Astrocyte (in vitro differentiated cells and primary cell): Measurements from ENCODE around the gene UNC5A. TPM values are rescaled to one million over a fixed set of nuclear protein-coding genes. Genes with fewer than 3 reads are reported as not detected.

ENCODE experiments used
- DNase-seq: peaks from one replicate; pipeline ENCODE4 v3.0.0-alpha.2; 2010; ENCODE audit warnings: low read depth
- FAIRE-seq: peaks from 2 replicates; lab custom pipeline; 2011; peaks lifted over from hg19 to GRCh38; lab: Jason Lieb, UNC
- H2AFZ ChIP-seq: 2 replicates; pipeline ENCODE4 v1.6.0; 2012; ENCODE audit warnings: low read depth, low read length, inconsistent platforms
- H3K27ac ChIP-seq: 2 replicates; pipeline ENCODE4 v1.5.1; 2011; ENCODE audit warnings: low read depth, low read length, inconsistent platforms
- H3K27me3 ChIP-seq: 2 replicates; pipeline ENCODE4 v1.6.0; 2011; ENCODE audit warnings: low read length, inconsistent platforms; ENCODE audit not compliant: insufficient read depth
- H3K36me3 ChIP-seq: 2 replicates; pipeline ENCODE4 v1.5.1; 2011; ENCODE audit warnings: low read length, inconsistent platforms; ENCODE audit not compliant: insufficient read depth
- H3K4me1 ChIP-seq: 2 replicates; pipeline ENCODE4 v1.5.1; 2011; ENCODE audit warnings: low read length, inconsistent platforms; ENCODE audit not compliant: insufficient read depth
- H3K4me2 ChIP-seq: 2 replicates; pipeline ENCODE4 v1.6.0; 2012; ENCODE audit warnings: low read length, inconsistent platforms
- H3K4me3 ChIP-seq: 2 replicates; pipeline ENCODE4 v1.5.1; 2011; ENCODE audit warnings: low read depth, mild to moderate bottlenecking, low read length, inconsistent platforms; ENCODE audit not compliant: insufficient read depth
- H3K79me2 ChIP-seq: 2 replicates; pipeline ENCODE4 v1.6.0; 2012; ENCODE audit warnings: mild to moderate bottlenecking, low read length, inconsistent platforms; ENCODE audit not compliant: insufficient read depth
- H3K9ac ChIP-seq: 2 replicates; pipeline ENCODE4 v1.6.0; 2012; ENCODE audit warnings: mild to moderate bottlenecking, low read length, inconsistent platforms
- H3K9me3 ChIP-seq: 2 replicates; pipeline ENCODE4 v1.5.1; 2012; ENCODE audit warnings: low read depth, mild to moderate bottlenecking, low read length, inconsistent platforms; ENCODE audit not compliant: insufficient read depth
- H4K20me1 ChIP-seq: 2 replicates; pipeline ENCODE4 v1.6.0; 2012; ENCODE audit warnings: low read length, inconsistent platforms; ENCODE audit not compliant: insufficient read depth
- H3K27ac Mint-ChIP-seq: one replicate; pipeline ENCODE4 v1.8.0; 2021; ENCODE audit warnings: mild to moderate bottlenecking, mixed read lengths; ENCODE audit not compliant: unreplicated experiment
- H3K27me3 Mint-ChIP-seq: one replicate; pipeline ENCODE4 v1.8.0; 2021; ENCODE audit warnings: low read depth, mixed read lengths; ENCODE audit not compliant: unreplicated experiment
- H3K36me3 Mint-ChIP-seq: one replicate; pipeline ENCODE4 v1.8.0; 2021; ENCODE audit warnings: low read depth, mixed read lengths; ENCODE audit not compliant: unreplicated experiment
- H3K4me1 Mint-ChIP-seq: one replicate; pipeline ENCODE4 v1.8.0; 2021; ENCODE audit warnings: low read depth, mixed read lengths; ENCODE audit not compliant: unreplicated experiment
- H3K4me3 Mint-ChIP-seq: one replicate; pipeline ENCODE4 v1.8.0; 2021; ENCODE audit warnings: mild to moderate bottlenecking, moderate library complexity, mixed read lengths; ENCODE audit not compliant: unreplicated experiment
- H3K9me3 Mint-ChIP-seq: one replicate; pipeline ENCODE4 v1.8.0; 2021; ENCODE audit warnings: mild to moderate bottlenecking, mixed read lengths; ENCODE audit not compliant: unreplicated experiment
- CTCF ChIP-seq: IDR thresholded peaks from 2 replicates; pipeline ENCODE4 v1.5.1; 2011; ENCODE audit warnings: low read depth, mild to moderate bottlenecking, inconsistent platforms, low read length, moderate library complexity; ENCODE audit not compliant: insufficient read depth
- EZH2 ChIP-seq: IDR thresholded peaks from 2 replicates; pipeline ENCODE4 v1.6.1; 2012; ENCODE audit warnings: mild to moderate bottlenecking, low read length, inconsistent platforms; ENCODE audit not compliant: insufficient read depth
- total RNA-seq: library from RNA; stranded (reverse); gene quantifications from 2 replicates; pipeline ENCODE4 v1.2.1, GENCODE V29; 2021

UNC5A gene
- total RNA-seq, 1 donor from 2014 or later, result 0.70 TPM

- H3K4me1 Mint-ChIP-seq, result peaks cover 3% of the 10 kb centered on the region
- peaks cover 9% of the 10 kb centered on the region for H3K36me3 Mint-ChIP-seq
- Histone ChIP-seq H3K9me3 (no peaks in the 10 kb centered on the region), H3K79me2 (no peaks in the 10 kb centered on the region), H4K20me1 (no peaks in the 10 kb centered on the region), H3K36me3 (no peaks in the 10 kb centered on the region), H3K4me3 (no peak overlapping the region), H3K4me1 (no peaks in the 10 kb centered on the region), H3K27ac (no peak overlapping the region), H3K4me2 (no peak overlapping the region), H2AFZ (no peak overlapping the region), H3K27me3 (peaks cover 20% of the 10 kb centered on the region), H3K9ac (no peak overlapping the region)
- TF ChIP-seq EZH2, result no peak
- TF ChIP-seq CTCF, result no peak
- FAIRE-seq (no peak), DNase-seq (no peak)
- no peak overlapping the region for H3K4me3 Mint-ChIP-seq
- H3K9me3 Mint-ChIP-seq, result peaks cover 7% of the 10 kb centered on the region
- no peak overlapping the region for H3K27ac Mint-ChIP-seq
- H3K27me3 Mint-ChIP-seq, result peaks cover 68% of the 10 kb centered on the region
Measured at GRCh38 chr5:176895831-176896230, 85.5 kb downstream of the UNC5A start.

GRCh38 chr5:176897263-176897662 is 86.9 kb downstream of the UNC5A start:
- no peaks in the 10 kb centered on the region for H4K20me1 ChIP-seq
- no peaks in the 10 kb centered on the region for H3K9me3 Mint-ChIP-seq
- DNase-seq (no peak), FAIRE-seq (no peak)
- H3K9ac ChIP-seq, result no peak overlapping the region
- no peak overlapping the region for H3K4me2 ChIP-seq
- peaks cover 3% of the 10 kb centered on the region for H3K36me3 ChIP-seq
- H3K4me3 Mint-ChIP-seq, result no peak overlapping the region
- peaks cover 55% of the 10 kb centered on the region for H3K27me3 Mint-ChIP-seq
- no peak overlapping the region for H3K27ac Mint-ChIP-seq
- peaks cover 14% of the 10 kb centered on the region for H3K36me3 Mint-ChIP-seq
- no peaks in the 10 kb centered on the region for H3K79me2 ChIP-seq
- no peak overlapping the region for H2AFZ ChIP-seq
- H3K4me1 Mint-ChIP-seq, result peaks cover 13% of the 10 kb centered on the region
- H3K4me1 ChIP-seq, result no peaks in the 10 kb centered on the region
- H3K27me3 ChIP-seq, result peaks cover 15% of the 10 kb centered on the region
- TF ChIP-seq EZH2, result no peak
- TF ChIP-seq CTCF, result no peak
- no peak overlapping the region for H3K4me3 ChIP-seq
- no peak overlapping the region for H3K27ac ChIP-seq
- H3K9me3 ChIP-seq, result no peaks in the 10 kb centered on the region

- no peaks in the 10 kb centered on the region for H3K9me3 Mint-ChIP-seq
- H3K27me3 Mint-ChIP-seq, result peaks cover 33% of the 10 kb centered on the region
- H3K4me2 ChIP-seq, result no peak within 1 kb of the TSS
- peaks cover 5% of the 10 kb centered on the region for H3K27me3 ChIP-seq
- FAIRE-seq (no peak), DNase-seq (no peak)
- H3K9me3 ChIP-seq, result no peaks in the 10 kb centered on the region
- no peak within 1 kb of the TSS for H3K27ac ChIP-seq
- peaks cover 16% of the 10 kb centered on the region for H3K36me3 Mint-ChIP-seq
- H3K4me3 ChIP-seq, result no peak within 1 kb of the TSS
- H2AFZ ChIP-seq, result no peak within 1 kb of the TSS
- H4K20me1 ChIP-seq, result peaks cover 5% of the 10 kb centered on the region
- TF ChIP-seq CTCF (no peak), EZH2 (no peak)
- no peak within 1 kb of the TSS for H3K9ac ChIP-seq
- H3K4me3 Mint-ChIP-seq, result no peak within 1 kb of the TSS
- no peak within 1 kb of the TSS for H3K27ac Mint-ChIP-seq
- no peaks in the 10 kb centered on the region for H3K4me1 ChIP-seq
- H3K36me3 ChIP-seq, result peaks cover 20% of the 10 kb centered on the region
- H3K4me1 Mint-ChIP-seq, result peaks cover 28% of the 10 kb centered on the region
- no peaks in the 10 kb centered on the region for H3K79me2 ChIP-seq
Measured at GRCh38 chr5:176899296-176899891, 89.0 kb downstream of the UNC5A start, which contains the start of gene HK3. Gene HK3 (minus strand): TSS chr5:176899346. CDS start chr5:176896159, 3,187 bp downstream.
